Fibroblast of skin of back (primary cell): ENCODE measurements around the gene CCDC107.

Source experiments
- DNase-seq: peaks from one replicate; pipeline ENCODE4 v3.0.0-alpha.2; 2013

CCDC107 gene

GRCh38 chr9:35703906-35704672, 46.0 kb downstream of the CCDC107 start:
- no peak for DNase-seq

DNA sequence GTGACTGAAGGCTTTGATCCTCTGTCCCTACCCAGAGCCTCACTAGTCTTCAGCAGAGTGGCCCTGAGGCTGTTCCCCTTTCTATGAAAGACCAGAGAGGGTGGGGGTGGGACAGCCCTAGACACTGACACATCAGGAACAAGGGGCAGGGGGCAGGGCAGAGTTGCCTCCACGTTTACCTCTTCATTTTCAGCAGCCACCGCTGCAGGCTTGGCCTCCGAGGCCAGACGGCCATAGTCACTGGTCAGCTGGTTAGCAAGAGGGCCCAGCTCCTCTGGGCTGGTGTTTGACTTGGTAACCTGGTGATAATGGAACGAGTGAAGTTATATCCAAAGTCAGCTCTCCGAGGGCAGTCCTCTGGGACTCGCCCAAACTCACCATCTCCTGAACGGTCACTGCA, 47.3 kb downstream of the CCDC107 start:
- DNase-seq, result no peak

- no peak for DNase-seq
Measured at GRCh38 chr9:35705836-35706430, 47.8 kb downstream of the CCDC107 start.

DNA sequence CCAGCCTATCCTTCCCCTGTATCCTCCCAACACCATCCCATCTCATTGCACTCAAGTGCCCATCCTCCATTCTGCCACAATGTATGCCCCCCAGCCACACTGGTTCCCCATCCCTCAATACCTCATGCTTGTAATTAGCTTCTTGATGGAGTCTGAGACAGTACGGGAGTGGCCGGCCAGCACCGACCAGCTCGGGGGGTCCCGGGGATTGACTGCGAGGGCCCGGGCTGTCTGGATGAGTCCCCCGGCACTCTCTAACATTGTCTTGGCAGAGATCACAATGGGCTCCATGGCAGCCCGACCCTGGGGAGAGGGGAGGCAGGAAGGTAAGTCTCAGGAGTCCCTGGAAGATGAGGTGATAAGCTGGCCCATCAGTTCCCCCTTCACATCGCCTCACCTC, 48.9 kb downstream of the CCDC107 start:
- DNase-seq, result no peak

DNA sequence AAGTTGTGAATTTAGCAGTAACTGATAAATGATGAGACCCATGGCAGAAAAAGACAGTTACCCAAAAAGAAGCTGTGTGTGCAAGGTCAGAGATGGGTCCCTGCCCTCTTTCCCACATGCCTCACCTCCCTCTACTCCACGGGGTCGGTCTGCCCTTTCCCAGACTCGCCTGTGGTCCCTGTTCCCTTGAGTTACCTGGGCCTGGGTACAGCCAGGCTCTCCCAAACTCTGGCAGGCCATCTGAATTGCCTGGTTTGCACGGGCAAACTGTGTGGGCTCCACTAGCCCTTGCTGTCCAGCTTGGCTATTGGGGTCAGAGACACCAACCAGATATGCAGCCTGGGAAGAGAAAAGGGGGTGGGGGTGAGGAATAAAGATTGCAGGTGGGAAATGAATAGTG, 50.1 kb downstream of the CCDC107 start:
- no peak for DNase-seq

GRCh38 chr9:35710818-35711500, 52.9 kb downstream of the CCDC107 start:
- no peak for DNase-seq
